Endodermal cell (in vitro differentiated cells): ENCODE data around the gene FHL3. TPM values are rescaled to one million over a fixed set of nuclear protein-coding genes. Genes with fewer than 3 reads are reported as not detected.

Experiments used
- DNase-seq: peaks from one replicate; pipeline ENCODE4 v3.0.0-alpha.2; 2017
- H3K27ac ChIP-seq: 2 replicates; pipeline ENCODE4 v1.5.1; 2013; ENCODE audit warnings: mild to moderate bottlenecking, low read depth, low read length, moderate library complexity
- H3K27me3 ChIP-seq: 2 replicates; pipeline ENCODE4 v1.6.1; 2013; ENCODE audit warnings: mild to moderate bottlenecking, low read length, moderate library complexity; ENCODE audit not compliant: insufficient read depth, control insufficient read depth, poor library complexity, severe bottlenecking
- H3K36me3 ChIP-seq: 2 replicates; pipeline ENCODE4 v1.7.0; 2013; ENCODE audit warnings: mild to moderate bottlenecking, low read length, moderate library complexity; ENCODE audit not compliant: control insufficient read depth, insufficient read depth
- H3K4me1 ChIP-seq: one replicate; pipeline ENCODE4 v1.7.0; 2013; ENCODE audit warnings: low read length; ENCODE audit not compliant: control insufficient read depth, insufficient read depth
- H3K4me3 ChIP-seq: 2 replicates; pipeline ENCODE4 v1.5.1; 2013; ENCODE audit warnings: mild to moderate bottlenecking, low read length, moderate library complexity
- H3K9ac ChIP-seq: 2 replicates; pipeline ENCODE4 v1.6.1; 2013; ENCODE audit warnings: mild to moderate bottlenecking, low read length, moderate library complexity; ENCODE audit not compliant: poor library complexity, severe bottlenecking; ENCODE audit errors: extremely low read depth
- H3K9me3 ChIP-seq: 2 replicates; pipeline ENCODE4 v1.6.1; 2013; ENCODE audit warnings: mild to moderate bottlenecking, low read length, moderate library complexity; ENCODE audit not compliant: control insufficient read depth
- H3K27ac Mint-ChIP-seq: 2 replicates; pipeline ENCODE4 v1.8.0; 2020; ENCODE audit warnings: mixed read lengths
- H3K27me3 Mint-ChIP-seq: 2 replicates; pipeline ENCODE4 v1.8.0; 2021; ENCODE audit warnings: mild to moderate bottlenecking, mixed read lengths; ENCODE audit not compliant: insufficient read depth
- H3K36me3 Mint-ChIP-seq: 2 replicates; pipeline ENCODE4 v1.8.0; 2020; ENCODE audit warnings: low read depth, mixed read lengths
- H3K4me1 Mint-ChIP-seq: 2 replicates; pipeline ENCODE4 v1.8.0; 2020; ENCODE audit warnings: mixed read lengths
- H3K4me3 Mint-ChIP-seq: 2 replicates; pipeline ENCODE4 v1.8.0; 2020; ENCODE audit warnings: mild to moderate bottlenecking, moderate library complexity, mixed read lengths
- H3K9me3 Mint-ChIP-seq: 2 replicates; pipeline ENCODE4 v1.8.0; 2020; ENCODE audit warnings: mild to moderate bottlenecking, mixed read lengths
- CTCF ChIP-seq: fragments of 200-600 bp; sonication (generic); conservative IDR thresholded peaks from 2 replicates; pipeline ENCODE4 v1.5.0; 2021; ENCODE audit warnings: antibody characterized with exemption, mild to moderate bottlenecking
- WGBS, 2 experiments: methylation state at CpG; one replicate each; pipeline versions ENCODE4 v1.1.5 to v1.1.7; 2013; ENCODE audit warnings: missing lambda C conversion rate in 2 of 2, mixed read lengths in 1 of 2; ENCODE audit not compliant: insufficient coverage in 1 of 2, insufficient read length in 1 of 2; 5-methylcytosine and 5-hydroxymethylcytosine counted together
- total RNA-seq, 2 donors: library from RNA; stranded (reverse); fragmentation: NEBNext Ultra II Directional in 1 of 2; extraction: Animal tissue kit (Norgen Biotek cat#: 25700) in 1 of 2; gene quantifications; 2 replicates in 1 of 2; 3 replicates in 1 of 2; pipeline ENCODE4 v1.2.1, GENCODE V29; 2021

Gene FHL3
- total RNA-seq, 2 donors from 2014 or later, result 20.5 to 20.6 TPM

- no peak for DNase-seq
- no peaks in the 10 kb centered on the region for H3K27me3 Mint-ChIP-seq
- H3K27ac ChIP-seq, result no peak overlapping the region
- no peak overlapping the region for H3K4me3 Mint-ChIP-seq
- no peak overlapping the region for H3K27ac Mint-ChIP-seq
- H3K36me3 Mint-ChIP-seq, result peaks cover 41% of the 10 kb centered on the region
- H3K27me3 ChIP-seq, result no peaks in the 10 kb centered on the region
- H3K4me3 ChIP-seq, result no peak overlapping the region
- H3K4me1 Mint-ChIP-seq, result peaks cover 30% of the 10 kb centered on the region
- no peak for TF ChIP-seq CTCF
- no peaks in the 10 kb centered on the region for H3K9me3 ChIP-seq
- peaks cover 16% of the 10 kb centered on the region for H3K4me1 ChIP-seq
- no peaks in the 10 kb centered on the region for H3K9me3 Mint-ChIP-seq
- H3K9ac ChIP-seq, result no peak overlapping the region
- 92 to 100% methylated on average over 1 to 2 of the region's 2 CpGs for WGBS, 2 experiments
- H3K36me3 ChIP-seq, result peaks cover 50% of the 10 kb centered on the region
Observed at GRCh38 chr1:38025233-38025632, 19.9 kb upstream of the FHL3 start.

GRCh38 chr1:38022810-38023209, 17.5 kb upstream of the FHL3 start:
- Mint-ChIP-seq H3K36me3 (peaks cover 63% of the 10 kb centered on the region), H3K27me3 (no peaks in the 10 kb centered on the region), H3K4me3 (no peak overlapping the region), H3K9me3 (no peaks in the 10 kb centered on the region), H3K27ac (no peak overlapping the region), H3K4me1 (peaks cover 8% of the 10 kb centered on the region)
- Histone ChIP-seq H3K27ac (no peak overlapping the region), H3K4me1 (no peaks in the 10 kb centered on the region), H3K4me3 (no peak overlapping the region), H3K27me3 (no peaks in the 10 kb centered on the region), H3K9me3 (no peaks in the 10 kb centered on the region), H3K36me3 (peaks cover 73% of the 10 kb centered on the region), H3K9ac (no peak overlapping the region)
- DNase-seq, result no peak
- no peak for TF ChIP-seq CTCF
- WGBS, 2 experiments, result 89 to 93% methylated on average over 3 of the region's 3 CpGs

- no peak overlapping the region for H3K4me3 ChIP-seq
- TF ChIP-seq CTCF, result no peak
- 96 to 100% methylated on average over 2 to 5 of the region's 5 CpGs for WGBS, 2 experiments
- Mint-ChIP-seq H3K27ac (no peak overlapping the region), H3K9me3 (no peaks in the 10 kb centered on the region), H3K4me1 (peaks cover 3% of the 10 kb centered on the region), H3K36me3 (peaks cover 66% of the 10 kb centered on the region), H3K4me3 (no peak overlapping the region), H3K27me3 (no peaks in the 10 kb centered on the region)
- H3K27me3 ChIP-seq, result no peaks in the 10 kb centered on the region
- no peaks in the 10 kb centered on the region for H3K9me3 ChIP-seq
- no peak overlapping the region for H3K9ac ChIP-seq
- H3K36me3 ChIP-seq, result peaks cover 82% of the 10 kb centered on the region
- no peaks in the 10 kb centered on the region for H3K4me1 ChIP-seq
- no peak for DNase-seq
- no peak overlapping the region for H3K27ac ChIP-seq
Observed at GRCh38 chr1:38021969-38022368, 16.7 kb upstream of the FHL3 start.
